ENCODE data around the gene MACROH2A2. TPM values are rescaled to one million over a fixed set of nuclear protein-coding genes. Genes with fewer than 3 reads are reported as not detected.

Gene MACROH2A2
- total RNA-seq, 1 donor: 10.0 TPM

DNA sequence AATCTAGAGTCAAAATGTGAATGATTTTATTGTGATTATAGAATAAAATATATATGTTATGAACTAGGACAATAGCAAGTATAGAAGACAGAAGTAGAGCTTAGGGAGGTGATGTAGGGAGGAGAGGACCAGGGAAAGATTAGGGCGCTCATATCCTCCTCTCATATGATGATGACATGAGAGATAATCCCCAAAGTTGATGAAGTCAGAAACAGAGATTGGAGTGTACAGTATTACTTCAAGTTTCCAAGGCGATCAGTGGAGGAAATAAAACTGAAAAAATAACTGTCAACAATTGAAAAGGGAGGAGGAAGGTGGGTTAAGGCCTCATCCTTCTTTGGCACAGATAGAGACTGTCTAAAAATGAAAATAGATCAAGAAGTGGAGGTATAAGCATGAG is 14.9 kb downstream of the MACROH2A2 start:
- DNase-seq (ENCODE audit: low read depth): no peak
- no peak overlapping the region for H3K4me3 ChIP-seq (ENCODE audit: low read depth, low read length)
- TF ChIP-seq, protein P1, sequence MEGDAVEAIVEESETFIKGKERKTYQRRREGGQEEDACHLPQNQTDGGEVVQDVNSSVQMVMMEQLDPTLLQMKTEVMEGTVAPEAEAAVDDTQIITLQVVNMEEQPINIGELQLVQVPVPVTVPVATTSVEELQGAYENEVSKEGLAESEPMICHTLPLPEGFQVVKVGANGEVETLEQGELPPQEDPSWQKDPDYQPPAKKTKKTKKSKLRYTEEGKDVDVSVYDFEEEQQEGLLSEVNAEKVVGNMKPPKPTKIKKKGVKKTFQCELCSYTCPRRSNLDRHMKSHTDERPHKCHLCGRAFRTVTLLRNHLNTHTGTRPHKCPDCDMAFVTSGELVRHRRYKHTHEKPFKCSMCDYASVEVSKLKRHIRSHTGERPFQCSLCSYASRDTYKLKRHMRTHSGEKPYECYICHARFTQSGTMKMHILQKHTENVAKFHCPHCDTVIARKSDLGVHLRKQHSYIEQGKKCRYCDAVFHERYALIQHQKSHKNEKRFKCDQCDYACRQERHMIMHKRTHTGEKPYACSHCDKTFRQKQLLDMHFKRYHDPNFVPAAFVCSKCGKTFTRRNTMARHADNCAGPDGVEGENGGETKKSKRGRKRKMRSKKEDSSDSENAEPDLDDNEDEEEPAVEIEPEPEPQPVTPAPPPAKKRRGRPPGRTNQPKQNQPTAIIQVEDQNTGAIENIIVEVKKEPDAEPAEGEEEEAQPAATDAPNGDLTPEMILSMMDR (IDR thresholded peaks at IDR 0.05; ENCODE audit: insufficient read depth, low read length): no peak

DNA sequence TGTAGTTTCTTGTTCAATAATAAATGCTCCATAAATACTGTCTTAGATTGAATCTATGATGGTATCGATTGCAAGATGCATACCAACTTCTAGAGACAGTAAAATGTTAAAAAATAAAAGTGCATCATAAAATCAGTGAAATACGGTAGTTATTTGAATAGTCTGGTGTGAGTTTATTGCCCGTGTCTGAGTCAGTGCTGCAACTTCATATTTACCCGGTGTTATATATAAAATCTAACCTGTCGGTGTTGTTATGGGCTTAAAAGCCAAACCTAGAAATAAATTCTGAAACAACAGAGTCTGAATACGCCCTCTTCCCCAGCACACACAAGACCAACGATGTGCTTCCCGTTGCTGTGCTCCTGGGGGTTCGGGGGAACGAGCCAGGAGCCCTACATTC is 16.3 kb downstream of the MACROH2A2 start:
- no peak for DNase-seq (ENCODE audit: low read depth)
- no peak overlapping the region for H3K4me3 ChIP-seq (ENCODE audit: low read depth, low read length)
- TF ChIP-seq, protein P1 (IDR thresholded peaks at IDR 0.05; ENCODE audit: insufficient read depth, low read length): no peak

DNA sequence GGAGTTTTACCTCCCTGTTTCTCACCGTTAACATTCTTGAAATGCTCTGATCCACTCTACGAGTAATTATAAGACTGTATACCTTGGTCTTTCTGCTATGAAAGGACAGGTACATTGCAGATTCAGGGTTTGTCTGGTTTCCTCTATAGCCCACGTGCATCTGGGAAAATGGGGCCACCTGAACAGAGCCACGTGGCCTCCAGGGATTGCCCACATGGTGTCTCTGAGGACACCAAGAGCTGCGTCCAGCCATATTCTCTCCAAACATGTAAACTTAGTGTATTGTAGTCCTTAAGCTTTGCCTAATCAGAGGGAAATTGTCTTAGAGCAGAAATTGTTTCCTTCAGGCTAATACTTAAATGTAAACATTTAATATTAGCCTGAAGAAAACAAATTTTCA is 16.7 kb downstream of the MACROH2A2 start:
- TF ChIP-seq, protein P1 (IDR thresholded peaks at IDR 0.05; ENCODE audit: insufficient read depth, low read length): no peak
- no peak overlapping the region for H3K4me3 ChIP-seq (ENCODE audit: low read depth, low read length)

DNA sequence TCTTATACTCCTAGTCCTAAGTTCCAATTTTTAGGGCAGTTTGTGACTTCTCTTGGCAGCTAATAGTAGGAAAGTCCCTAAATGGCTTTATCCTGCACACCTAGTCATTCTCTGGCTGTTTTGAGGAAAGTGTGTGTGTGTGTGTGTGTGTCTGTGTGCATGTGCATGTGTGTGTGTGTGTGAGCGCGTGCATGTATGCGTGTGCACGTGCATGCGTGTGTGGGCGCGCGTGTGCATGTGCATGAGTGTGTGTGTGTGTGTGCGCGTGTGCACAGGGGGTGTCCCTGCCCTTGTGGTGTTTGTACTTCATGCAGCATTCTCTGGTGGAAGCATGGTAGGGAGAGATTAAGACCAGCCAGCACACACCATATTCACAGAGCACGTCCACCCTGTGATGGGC is 18.2 kb downstream of the MACROH2A2 start:
- TF ChIP-seq, protein P1 (IDR thresholded peaks at IDR 0.05; ENCODE audit: insufficient read depth, low read length): no peak
- no peak for DNase-seq (ENCODE audit: low read depth)
- no peak overlapping the region for H3K4me3 ChIP-seq (ENCODE audit: low read depth, low read length)

More for the DNA sequence above, 16.7 kb downstream of the MACROH2A2 start:
- no peak for DNase-seq (ENCODE audit: low read depth)

DNA sequence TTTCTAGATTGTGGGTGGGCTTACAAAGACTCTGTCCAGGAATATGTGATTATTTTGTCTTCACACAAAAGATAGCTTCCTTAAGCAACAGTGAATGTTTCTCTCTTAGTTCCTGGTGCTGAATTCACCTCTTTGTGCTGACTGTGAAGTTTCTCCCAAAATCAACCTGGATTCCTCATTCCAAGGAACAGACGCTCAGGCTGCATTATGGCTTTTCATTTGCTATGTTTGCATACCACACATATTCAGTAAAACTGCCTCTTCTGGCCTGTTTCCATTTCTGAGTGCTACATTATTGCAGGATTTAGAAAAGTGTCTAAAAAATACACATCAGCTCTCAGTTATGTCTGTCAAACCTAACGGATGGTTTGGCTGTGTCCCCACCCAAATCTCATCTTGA is 21.5 kb downstream of the MACROH2A2 start:
- TF ChIP-seq, protein P1 (IDR thresholded peaks at IDR 0.05; ENCODE audit: insufficient read depth, low read length): no peak
- no peak for DNase-seq (ENCODE audit: low read depth)
- H3K4me3 ChIP-seq (ENCODE audit: low read depth, low read length): no peak overlapping the region

DNA sequence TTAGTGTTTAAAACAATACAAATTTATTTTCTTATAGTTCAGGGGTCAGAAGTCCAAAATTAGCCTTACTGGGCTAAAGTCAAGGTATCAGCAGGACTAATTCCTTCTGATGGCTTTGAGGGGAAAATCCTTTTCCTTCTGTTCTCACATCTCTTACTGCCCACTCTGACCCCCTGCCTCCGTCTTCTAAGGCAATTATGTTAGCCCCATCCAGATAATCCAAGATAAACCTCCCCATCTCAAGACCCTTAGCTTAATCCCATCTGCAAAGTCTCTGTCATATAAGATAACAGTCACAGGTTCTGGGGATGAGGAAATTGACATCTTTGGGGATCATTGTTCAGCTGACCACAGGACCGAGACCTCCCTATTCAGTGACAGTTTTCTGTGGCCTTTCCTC is 22.3 kb downstream of the MACROH2A2 start:
- TF ChIP-seq, protein P1 (IDR thresholded peaks at IDR 0.05; ENCODE audit: insufficient read depth, low read length): no peak
- DNase-seq (ENCODE audit: low read depth): no peak
- H3K4me3 ChIP-seq (ENCODE audit: low read depth, low read length): no peak overlapping the region

DNA sequence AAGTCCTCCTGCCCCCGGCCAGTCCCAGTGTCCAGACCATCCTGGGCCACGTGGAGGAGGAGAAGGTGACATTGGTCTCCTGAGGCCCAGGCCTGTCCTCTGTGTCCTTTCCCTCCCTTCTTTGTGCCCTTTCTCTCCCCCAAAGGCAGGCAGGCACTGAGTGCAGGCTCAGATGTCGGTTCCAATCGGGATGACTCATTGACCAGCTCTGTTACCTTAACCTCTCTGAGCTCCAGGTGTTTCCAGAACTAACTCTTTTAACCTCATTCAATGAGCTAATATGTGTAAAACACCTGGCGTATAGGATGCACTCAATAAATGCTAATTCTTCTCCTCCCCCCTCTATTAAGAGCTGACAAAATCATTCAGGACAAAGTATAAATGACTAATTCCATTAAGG is 25.7 kb downstream of the MACROH2A2 start:
- no peak for DNase-seq (ENCODE audit: low read depth)
- H3K4me3 ChIP-seq (ENCODE audit: low read depth, low read length): no peak overlapping the region
- TF ChIP-seq, protein P1 (IDR thresholded peaks at IDR 0.05; ENCODE audit: insufficient read depth, low read length): no peak

All from fibroblast of the aortic adventitia (primary cell).